Parathyroid adenoma (tissue), 2 donors: ENCODE results near the gene SERPINB13.

Experiments
- H2AFZ ChIP-seq: fragments of 300-600 bp; sonication (generic); one replicate; pipeline ENCODE4 v1.7.0; 2017; ENCODE audit warnings: antibody characterized with exemption, mild to moderate bottlenecking
- H3K27ac ChIP-seq: fragments of 300-600 bp; sonication (generic); one replicate; pipeline ENCODE4 v1.7.0; 2017
- H3K27me3 ChIP-seq: fragments of 300-600 bp; sonication (generic); one replicate; pipeline ENCODE4 v1.7.0; 2017; ENCODE audit warnings: low read length; ENCODE audit not compliant: control insufficient read depth, insufficient read depth
- H3K36me3 ChIP-seq: fragments of 300-600 bp; sonication (generic); one replicate; pipeline ENCODE4 v1.7.0; 2017; ENCODE audit warnings: low read length; ENCODE audit not compliant: control insufficient read depth, insufficient read depth
- H3K4me1 ChIP-seq: fragments of 300-600 bp; sonication (generic); one replicate; pipeline ENCODE4 v1.7.0; 2017; ENCODE audit warnings: control low read depth
- H3K4me2 ChIP-seq: fragments of 300-600 bp; sonication (generic); one replicate; pipeline ENCODE4 v1.7.0; 2017; ENCODE audit warnings: low read length
- H3K4me3 ChIP-seq: fragments of 300-600 bp; sonication (generic); one replicate; pipeline ENCODE4 v1.7.0; 2017; ENCODE audit warnings: low read depth, low read length
- H3K79me2 ChIP-seq: fragments of 300-600 bp; sonication (generic); one replicate; pipeline ENCODE4 v1.7.0; 2017; ENCODE audit warnings: control low read depth
- H3K9ac ChIP-seq: fragments of 300-600 bp; sonication (generic); one replicate; pipeline ENCODE4 v1.7.0; 2017; ENCODE audit warnings: mild to moderate bottlenecking
- H3K9me3 ChIP-seq: fragments of 300-600 bp; sonication (generic); one replicate; pipeline ENCODE4 v1.7.0; 2017; ENCODE audit warnings: low read length; ENCODE audit not compliant: control insufficient read depth
- CTCF ChIP-seq: fragments of 300-600 bp; sonication (generic); IDR thresholded peaks from one replicate; pipeline ENCODE4 v1.7.0; 2017; ENCODE audit warnings: antibody characterized with exemption, mild to moderate bottlenecking
- donor health status: primary hyperparathyroidism.

The SERPINB13 gene

GRCh38 chr18:63617915-63618234, 30.7 kb downstream of the SERPINB13 start:
- Histone ChIP-seq H3K9ac (no peak overlapping the region), H3K4me2 (no peak overlapping the region), H3K27ac (no peak overlapping the region), H3K4me3 (no peak overlapping the region), H2AFZ (no peak overlapping the region), H3K36me3 (no peaks in the 10 kb centered on the region), H3K4me1 (no peaks in the 10 kb centered on the region), H3K79me2 (no peaks in the 10 kb centered on the region), H3K9me3 (no peaks in the 10 kb centered on the region), H3K27me3 (no peaks in the 10 kb centered on the region)
- TF ChIP-seq CTCF: no peak

- H3K4me1 ChIP-seq: no peaks in the 10 kb centered on the region
- no peak overlapping the region for H3K4me2 ChIP-seq
- no peaks in the 10 kb centered on the region for H3K27me3 ChIP-seq
- no peak for TF ChIP-seq CTCF
- no peak overlapping the region for H3K9ac ChIP-seq
- no peak overlapping the region for H3K27ac ChIP-seq
- H3K4me3 ChIP-seq: no peak overlapping the region
- no peaks in the 10 kb centered on the region for H3K9me3 ChIP-seq
- H3K36me3 ChIP-seq: no peaks in the 10 kb centered on the region
- H3K79me2 ChIP-seq: no peaks in the 10 kb centered on the region
- no peak overlapping the region for H2AFZ ChIP-seq
Observed at GRCh38 chr18:63619661-63620060, 32.5 kb downstream of the SERPINB13 start.

- Histone ChIP-seq H2AFZ (no peak overlapping the region), H3K4me3 (no peak overlapping the region), H3K27me3 (no peaks in the 10 kb centered on the region), H3K4me2 (no peak overlapping the region), H3K9me3 (no peaks in the 10 kb centered on the region), H3K36me3 (no peaks in the 10 kb centered on the region), H3K9ac (no peak overlapping the region), H3K79me2 (no peaks in the 10 kb centered on the region), H3K27ac (no peak overlapping the region), H3K4me1 (no peaks in the 10 kb centered on the region)
- no peak for TF ChIP-seq CTCF
Observed at GRCh38 chr18:63624863-63625262, 37.7 kb downstream of the SERPINB13 start.

- TF ChIP-seq CTCF: no peak
Observed at GRCh38 chr18:63626431-63626830, 39.3 kb downstream of the SERPINB13 start.

GRCh38 chr18:63627819-63628218, 40.7 kb downstream of the SERPINB13 start:
- no peaks in the 10 kb centered on the region for H3K27me3 ChIP-seq
- H3K36me3 ChIP-seq: no peaks in the 10 kb centered on the region
- H3K9me3 ChIP-seq: no peaks in the 10 kb centered on the region
- TF ChIP-seq CTCF: no peak
- H3K4me2 ChIP-seq: no peak overlapping the region
- no peak overlapping the region for H3K4me3 ChIP-seq
- H3K4me1 ChIP-seq: no peaks in the 10 kb centered on the region
- H3K79me2 ChIP-seq: no peaks in the 10 kb centered on the region
- no peak overlapping the region for H3K9ac ChIP-seq
- H3K27ac ChIP-seq: no peak overlapping the region
- no peak overlapping the region for H2AFZ ChIP-seq

More at GRCh38 chr18:63626431-63626830, 39.3 kb downstream of the SERPINB13 start:
- Histone ChIP-seq H3K4me1 (no peaks in the 10 kb centered on the region), H3K36me3 (no peaks in the 10 kb centered on the region), H2AFZ (no peak overlapping the region), H3K79me2 (no peaks in the 10 kb centered on the region), H3K9me3 (no peaks in the 10 kb centered on the region), H3K27me3 (no peaks in the 10 kb centered on the region), H3K4me2 (no peak overlapping the region), H3K27ac (no peak overlapping the region), H3K9ac (no peak overlapping the region), H3K4me3 (no peak overlapping the region)
